HG02943 (cell line): ENCODE data around the gene EEF1A1.
"Not testable (repeated sequence)": the region's sequence is repeated elsewhere in the genome, so short reads cannot be mapped to it uniquely, and the experiment has no call there.

Experiments used
- ATAC-seq: cut with Tn5 transposase; IDR thresholded peaks from one replicate; pipeline ENCODE4 v1.9.1; 2021; ENCODE audit warnings: mild to moderate bottlenecking, low read depth, moderate library complexity; ENCODE audit not compliant: unreplicated experiment

Gene EEF1A1

DNA sequence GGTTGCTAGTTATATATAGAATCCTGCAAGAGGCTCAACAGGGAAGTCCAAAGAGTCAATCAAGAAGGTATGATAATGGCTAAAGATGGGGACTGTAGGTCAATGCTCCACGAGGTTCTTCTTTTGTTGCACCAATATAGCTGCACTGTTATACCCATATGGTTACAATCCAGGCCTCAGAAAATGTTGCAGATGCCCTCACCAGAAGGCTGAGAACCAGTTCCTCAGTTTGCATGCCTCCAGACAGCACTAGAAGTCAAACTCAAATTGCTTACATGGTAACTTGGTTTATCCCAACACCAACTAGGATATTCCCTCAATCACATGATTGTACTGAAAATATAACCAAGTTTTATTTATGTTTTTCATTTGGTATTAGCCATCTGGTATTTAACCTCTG lies 12.1 kb downstream of the EEF1A1 start:
- ATAC-seq, result no peak

DNA sequence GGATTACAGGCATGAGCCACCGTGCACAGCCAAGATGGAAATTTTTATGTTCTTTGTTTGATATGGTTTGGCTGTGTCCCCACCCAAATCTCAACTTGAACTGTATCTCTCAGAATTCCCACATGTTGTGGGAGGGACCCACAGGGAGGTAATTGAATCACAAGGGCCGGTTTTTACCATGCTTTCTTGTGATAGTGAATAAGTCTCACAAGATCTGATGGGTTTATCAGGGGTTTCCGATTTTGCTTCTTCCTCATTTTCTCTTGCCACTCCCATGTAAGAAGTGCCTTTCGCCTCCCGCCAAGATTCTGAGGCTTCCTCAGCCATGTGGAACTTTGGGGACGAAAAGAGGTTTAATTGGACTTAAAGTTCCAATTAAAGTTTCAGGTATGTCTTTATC lies 14.6 kb downstream of the EEF1A1 start:
- no peak for ATAC-seq

DNA sequence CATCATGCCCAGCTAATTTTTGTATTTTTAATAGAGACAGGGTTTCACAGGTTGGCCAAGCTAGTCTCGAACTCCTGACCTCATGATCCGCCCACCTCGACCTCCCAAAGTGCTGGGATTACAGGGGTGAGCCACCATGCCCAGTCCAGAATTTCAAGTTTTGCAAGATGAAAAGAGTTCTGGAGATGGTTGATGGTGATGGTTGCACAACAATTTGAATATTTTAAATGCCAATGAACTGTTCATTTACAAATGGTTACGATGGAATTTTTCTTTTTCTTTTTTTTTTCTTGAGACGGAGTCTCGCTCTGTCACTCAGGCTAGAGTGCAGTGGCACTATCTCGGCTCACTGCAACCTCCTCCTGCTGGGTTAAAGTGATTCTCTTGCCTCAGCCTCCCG lies 15.1 kb downstream of the EEF1A1 start:
- not testable (repeated sequence) for ATAC-seq

DNA sequence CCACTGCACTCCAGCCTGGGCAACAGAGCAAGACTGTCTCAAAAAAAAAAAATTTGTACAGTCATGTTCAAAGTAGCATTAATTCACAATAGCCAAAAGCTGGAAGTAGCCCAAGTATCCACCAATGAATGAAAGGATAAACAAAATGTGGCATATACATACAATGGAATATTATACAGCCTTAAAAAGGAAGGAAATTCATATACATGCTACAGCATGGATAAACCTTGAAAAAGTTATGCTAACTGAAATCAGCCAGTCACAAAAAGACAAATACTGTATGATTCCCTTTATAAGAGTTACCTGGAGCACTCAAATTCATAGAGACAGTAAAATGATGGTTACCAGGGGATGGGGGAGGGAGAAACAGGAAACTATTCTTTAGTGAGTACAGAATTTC lies 15.7 kb downstream of the EEF1A1 start:
- ATAC-seq, result no peak

DNA sequence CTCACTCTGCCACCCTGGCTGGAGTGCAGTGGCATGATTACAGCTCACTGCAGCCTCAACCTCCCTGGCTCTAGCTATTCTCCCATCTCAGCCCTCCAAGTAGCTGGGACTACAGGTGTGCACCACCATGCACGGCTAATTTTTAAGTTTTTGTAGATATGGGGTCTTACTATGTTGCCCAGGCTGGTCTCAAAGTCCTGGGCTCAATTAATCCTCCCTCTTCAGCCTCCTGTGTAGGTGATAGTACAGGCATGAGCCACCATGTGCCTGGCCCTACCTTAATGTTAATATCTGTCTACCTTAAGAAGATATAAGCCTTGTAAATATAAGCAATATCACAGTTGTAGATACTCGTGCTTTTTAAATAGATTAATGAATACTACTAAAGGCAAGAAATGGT lies 16.7 kb downstream of the EEF1A1 start:
- ATAC-seq, result no peak

DNA sequence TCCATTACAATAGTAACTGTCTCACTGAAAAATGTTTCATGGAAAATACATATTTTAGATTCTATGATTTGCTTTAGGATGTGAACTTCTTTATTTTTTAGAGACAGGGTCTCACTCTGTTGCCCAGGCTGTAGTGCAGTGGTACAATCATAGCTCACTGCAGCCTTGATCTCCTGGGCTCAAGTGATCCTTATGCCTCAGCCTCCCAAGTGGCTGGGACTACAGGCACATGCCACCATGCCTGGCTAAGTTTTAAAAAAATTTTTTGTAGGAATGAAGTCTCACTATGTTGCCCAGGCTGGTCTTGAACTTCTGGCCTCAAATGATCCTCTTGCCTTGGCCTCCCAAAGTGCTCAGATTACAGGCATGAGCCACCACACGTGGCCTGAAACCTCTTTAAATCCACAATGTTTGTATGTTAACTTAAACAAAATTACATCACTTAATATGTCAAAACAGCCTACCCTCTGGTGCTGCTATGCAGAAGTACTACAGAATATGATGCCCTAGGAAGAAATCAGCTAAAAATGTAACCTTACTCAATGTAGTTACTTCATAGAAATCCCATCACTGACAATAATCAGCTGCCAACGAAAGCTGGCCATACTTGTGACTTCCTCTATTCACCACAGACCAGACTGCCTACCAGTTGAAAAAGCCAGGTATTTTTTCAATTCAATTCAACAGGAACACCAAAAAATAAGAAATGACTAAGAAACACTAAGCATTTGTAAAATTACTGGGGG lies 17.6 kb downstream of the EEF1A1 start:
- no peak for ATAC-seq

DNA sequence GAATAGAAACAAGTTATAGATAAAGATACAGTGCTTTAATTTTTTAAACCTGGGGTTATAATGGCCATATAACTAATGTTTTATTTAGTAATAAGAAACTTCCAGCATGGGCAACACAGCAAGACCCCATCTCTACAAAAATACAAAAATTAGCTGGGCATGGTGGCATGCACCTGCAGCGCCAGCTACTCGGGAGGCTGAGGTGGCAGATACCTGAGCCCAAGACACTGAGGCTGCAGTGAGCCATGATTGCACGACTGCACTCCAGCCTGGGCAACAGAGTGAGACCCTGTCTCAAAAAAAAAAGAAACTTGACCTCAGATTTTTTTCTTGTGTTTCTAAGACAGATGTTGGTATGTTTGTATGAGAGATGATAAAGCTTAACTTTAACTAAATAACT lies 22.9 kb downstream of the EEF1A1 start:
- no peak for ATAC-seq

DNA sequence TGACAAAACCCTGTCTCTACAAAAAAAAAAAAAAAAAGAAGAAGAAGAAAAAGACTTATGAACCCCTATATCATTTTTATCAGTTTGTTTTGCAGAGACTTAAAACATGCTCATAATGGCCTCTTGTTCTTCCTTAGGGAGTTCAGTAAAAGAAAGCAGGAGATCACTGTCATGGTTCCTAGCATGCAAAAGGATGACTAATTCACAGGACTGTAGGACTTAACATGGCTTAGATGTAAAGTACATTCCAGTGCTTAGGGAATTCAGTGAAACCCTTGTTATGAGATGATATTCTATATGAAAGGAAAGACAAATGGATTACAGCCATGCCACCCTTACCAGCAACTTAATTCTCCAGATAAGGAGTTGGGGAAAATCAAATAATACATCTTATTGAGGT lies 29.5 kb downstream of the EEF1A1 start:
- ATAC-seq, result no peak

DNA sequence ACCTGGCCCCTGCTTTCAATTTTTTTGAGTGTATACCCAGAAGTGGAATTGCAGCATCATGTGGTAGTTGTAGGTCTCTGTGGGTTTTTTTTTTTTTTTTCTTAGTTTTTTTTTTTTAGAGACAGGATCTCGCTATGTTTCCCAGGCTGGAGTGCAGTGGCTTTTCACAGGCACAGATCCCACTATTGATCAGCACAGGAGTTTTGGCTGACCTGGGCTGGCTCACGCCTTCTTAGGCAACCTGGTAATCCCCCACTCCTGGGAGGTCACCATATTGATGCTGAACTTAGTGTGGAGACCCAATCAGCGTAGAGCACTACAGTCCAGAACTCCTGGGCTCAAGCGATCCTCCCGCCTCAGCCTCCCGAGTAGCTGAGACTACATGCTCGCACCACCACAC lies 33.4 kb downstream of the EEF1A1 start:
- no peak for ATAC-seq

DNA sequence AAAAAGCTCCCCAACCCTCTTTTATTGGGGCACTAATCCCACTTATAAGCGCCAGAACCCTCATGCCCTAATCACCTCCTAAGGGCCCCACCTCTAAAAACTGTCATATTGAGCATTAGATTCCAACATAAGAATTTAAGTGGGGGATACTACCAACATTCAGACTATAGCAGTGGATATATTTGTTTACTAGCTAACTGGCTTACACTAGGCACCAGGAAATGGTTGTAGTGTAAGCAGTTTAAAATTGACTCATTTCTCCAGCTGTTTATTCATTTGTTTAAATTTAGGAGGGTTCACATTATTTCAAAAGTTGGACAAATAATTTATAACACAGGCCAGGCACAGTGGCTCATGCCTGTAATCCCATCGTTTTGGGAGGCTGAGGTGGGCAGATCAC lies 36.4 kb downstream of the EEF1A1 start:
- ATAC-seq, result no peak

DNA sequence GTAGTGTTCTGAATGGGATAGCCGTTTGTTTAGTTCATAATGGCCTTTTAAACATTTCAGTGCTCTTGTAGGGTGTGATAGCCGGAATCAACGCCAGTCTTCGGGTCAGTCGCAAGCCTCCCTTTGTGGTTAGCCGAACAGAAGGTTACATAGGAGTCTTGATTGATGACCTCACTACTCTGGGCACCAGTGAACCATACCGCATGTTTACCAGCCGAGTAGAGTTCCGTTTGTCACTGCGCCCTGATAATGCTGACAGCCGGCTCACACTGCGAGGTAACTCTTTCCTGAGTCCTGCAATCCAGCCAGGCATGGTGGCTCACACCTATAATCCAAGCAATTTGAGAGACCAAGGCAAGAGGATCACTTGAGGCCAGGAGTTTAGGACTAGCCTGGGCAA lies 38.9 kb downstream of the EEF1A1 start:
- no peak for ATAC-seq

DNA sequence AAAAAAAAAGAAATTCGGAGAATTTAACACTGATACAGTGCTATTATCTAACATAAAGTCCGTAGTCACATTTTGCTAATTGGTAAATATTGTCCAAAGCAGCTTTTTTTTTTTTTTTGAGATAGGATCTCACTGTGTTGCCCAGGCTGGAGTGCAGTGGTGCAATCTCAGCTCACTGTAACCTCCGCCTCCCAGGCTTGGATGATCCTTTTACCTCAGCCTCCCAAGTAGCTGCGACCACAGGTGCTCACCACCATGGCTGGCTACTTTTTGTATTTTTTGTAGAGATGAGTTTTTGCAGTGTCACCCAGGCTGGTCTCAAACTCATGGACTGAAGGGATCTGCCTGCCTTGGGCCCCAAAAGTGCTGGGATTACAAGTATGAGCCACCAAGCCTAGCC lies 43.4 kb downstream of the EEF1A1 start:
- ATAC-seq, result no peak

DNA sequence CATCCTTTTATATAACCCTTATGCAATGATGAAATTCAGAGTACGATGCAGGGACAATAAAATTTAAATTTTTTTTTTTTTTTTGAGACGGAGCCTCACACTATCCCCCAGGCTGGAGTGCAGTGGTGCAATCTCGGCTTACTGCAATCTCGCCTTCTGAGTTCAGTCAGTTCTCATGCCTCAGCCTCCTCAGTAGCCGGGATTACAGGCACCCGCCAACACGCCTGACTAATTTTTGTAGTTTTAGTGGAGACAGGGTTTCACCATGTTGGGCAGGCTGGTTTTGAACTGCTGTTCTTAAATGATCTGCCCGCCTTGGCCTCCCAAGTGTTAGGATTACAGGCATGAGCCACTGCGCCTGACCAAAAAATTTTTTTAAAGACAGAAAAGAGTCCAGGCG lies 44.1 kb downstream of the EEF1A1 start:
- ATAC-seq, result no peak

DNA sequence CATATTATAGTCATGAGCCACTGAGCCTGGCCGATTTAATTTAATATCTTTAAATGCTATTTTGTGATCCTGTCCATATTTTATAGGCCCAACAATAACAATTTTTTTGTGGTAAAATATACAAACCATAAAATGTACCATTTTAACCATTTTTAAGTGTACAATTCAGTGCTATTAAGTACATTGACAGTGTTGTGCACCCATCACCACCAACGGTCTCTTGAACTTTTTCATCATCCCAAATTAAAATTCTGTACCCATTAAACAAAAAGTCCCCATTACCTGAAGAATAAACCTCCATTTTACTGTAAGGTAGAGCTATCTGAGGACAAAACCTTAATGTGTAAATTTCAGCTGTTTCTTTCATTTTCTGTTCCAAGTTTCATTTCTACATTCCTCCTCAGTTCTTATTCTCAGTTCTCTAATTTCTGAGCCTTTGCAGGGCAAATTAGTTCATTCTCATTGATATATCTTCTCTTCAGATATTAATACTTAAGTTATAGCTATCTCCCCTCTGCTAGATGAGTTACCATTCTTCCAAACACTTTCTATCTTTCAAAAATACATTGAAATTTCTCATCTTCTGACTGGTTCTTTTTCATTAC lies 49.0 kb downstream of the EEF1A1 start:
- peak; percentile 89 for ATAC-seq
